HG03139 (cell line): Measurements from ENCODE around the gene FAM193B.
"Not testable (repeated sequence)": the region's sequence is repeated elsewhere in the genome, so short reads cannot be mapped to it uniquely, and the experiment has no call there.

Experiments
- ATAC-seq: cut with Tn5 transposase; IDR thresholded peaks from one replicate; pipeline ENCODE4 v1.9.1; 2021; ENCODE audit not compliant: unreplicated experiment

The FAM193B gene

GRCh38 chr5:177538876-177539275 is 15.5 kb downstream of the FAM193B start:
- ATAC-seq = no peak

- no peak for ATAC-seq
These were observed 16.7 kb downstream of the FAM193B start for GRCh38 chr5:177537389-177538361.

- no peak for ATAC-seq
These were observed 18.0 kb downstream of the FAM193B start for GRCh38 chr5:177536386-177536785.

GRCh38 chr5:177535125-177535524 is 19.2 kb downstream of the FAM193B start:
- ATAC-seq = no peak

GRCh38 chr5:177534433-177534832 is 19.9 kb downstream of the FAM193B start:
- ATAC-seq = not testable (repeated sequence)

GRCh38 chr5:177531209-177531940 is 23.0 kb downstream of the FAM193B start:
- no peak for ATAC-seq

GRCh38 chr5:177530638-177531037 is 23.7 kb downstream of the FAM193B start:
- ATAC-seq = no peak

- no peak for ATAC-seq
These were observed 24.8 kb downstream of the FAM193B start for GRCh38 chr5:177529247-177530203.

GRCh38 chr5:177528631-177529030 is 25.7 kb downstream of the FAM193B start:
- no peak for ATAC-seq

- ATAC-seq = no peak
These were observed 26.8 kb downstream of the FAM193B start for GRCh38 chr5:177527595-177527994.

GRCh38 chr5:177526791-177527190 is 27.6 kb downstream of the FAM193B start:
- ATAC-seq = no peak

GRCh38 chr5:177526191-177526590 is 28.2 kb downstream of the FAM193B start:
- ATAC-seq = no peak

GRCh38 chr5:177524941-177525655 is 29.3 kb downstream of the FAM193B start:
- no peak for ATAC-seq

- no peak for ATAC-seq
These were observed 29.8 kb downstream of the FAM193B start for GRCh38 chr5:177524539-177524900.

- ATAC-seq = no peak
These were observed 30.4 kb downstream of the FAM193B start for GRCh38 chr5:177523711-177524538.

GRCh38 chr5:177520916-177521513 is 33.3 kb downstream of the FAM193B start:
- no peak for ATAC-seq

- no peak for ATAC-seq
These were observed 34.1 kb downstream of the FAM193B start for GRCh38 chr5:177520271-177520670.

GRCh38 chr5:177519463-177520235 is 34.7 kb downstream of the FAM193B start:
- no peak for ATAC-seq
